GM18867 (cell line): ENCODE results near the gene CHCHD5.
"Not testable (repeated sequence)": the region's sequence is repeated elsewhere in the genome, so short reads cannot be mapped to it uniquely, and the experiment has no call there.

Experiments
- ATAC-seq: cut with Tn5 transposase; IDR thresholded peaks from one replicate; pipeline ENCODE4 v1.9.1; 2021; ENCODE audit warnings: mild to moderate bottlenecking, moderate library complexity; ENCODE audit not compliant: unreplicated experiment

CHCHD5 gene

DNA sequence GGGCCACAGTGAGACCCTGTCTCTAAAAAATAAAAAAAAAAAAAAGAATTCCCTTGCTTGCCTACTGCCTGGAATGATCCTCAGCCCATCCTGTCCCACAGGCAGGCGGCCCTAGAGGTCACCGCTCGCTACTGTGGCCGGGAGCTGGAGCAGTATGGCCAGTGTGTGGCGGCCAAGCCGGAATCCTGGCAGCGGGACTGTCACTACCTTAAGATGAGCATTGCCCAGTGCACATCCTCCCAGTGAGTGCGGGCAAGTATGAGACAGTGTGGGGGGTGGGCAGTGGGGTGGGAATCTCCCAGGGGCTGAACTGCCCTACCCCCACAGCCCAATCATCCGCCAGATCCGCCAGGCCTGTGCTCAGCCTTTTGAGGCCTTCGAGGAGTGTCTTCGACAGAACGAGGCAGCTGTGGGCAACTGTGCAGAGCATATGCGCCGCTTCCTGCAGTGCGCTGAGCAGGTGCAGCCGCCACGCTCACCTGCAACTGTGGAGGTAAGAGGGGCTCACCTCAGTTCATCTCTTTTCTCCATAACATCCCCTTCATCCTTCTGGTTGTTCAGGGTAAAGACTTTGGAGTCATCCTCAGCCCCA lies 1.6 kb downstream of the CHCHD5 start:
- ATAC-seq: no peak

DNA sequence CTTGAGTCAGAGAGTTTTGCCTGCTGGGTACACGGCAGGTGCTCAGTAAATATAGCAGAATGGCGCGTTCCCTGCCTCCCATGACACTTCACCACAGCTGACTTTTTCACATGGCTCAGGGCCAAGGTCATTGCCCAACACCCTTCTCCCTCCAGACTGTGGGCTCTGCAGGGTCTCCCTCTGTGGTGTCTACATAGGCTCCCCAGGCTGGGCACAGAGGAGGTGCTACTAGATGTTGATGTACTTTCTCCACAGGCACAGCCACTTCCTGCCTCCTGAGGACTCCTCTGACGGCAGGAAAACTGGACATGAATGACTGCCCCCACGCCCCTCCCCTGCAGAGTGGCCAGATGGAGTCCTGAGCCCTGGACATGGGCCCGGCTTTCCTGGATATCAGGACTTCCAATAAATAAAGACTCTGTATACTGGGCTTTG lies 4.2 kb downstream of the CHCHD5 start:
- ATAC-seq: no peak

DNA sequence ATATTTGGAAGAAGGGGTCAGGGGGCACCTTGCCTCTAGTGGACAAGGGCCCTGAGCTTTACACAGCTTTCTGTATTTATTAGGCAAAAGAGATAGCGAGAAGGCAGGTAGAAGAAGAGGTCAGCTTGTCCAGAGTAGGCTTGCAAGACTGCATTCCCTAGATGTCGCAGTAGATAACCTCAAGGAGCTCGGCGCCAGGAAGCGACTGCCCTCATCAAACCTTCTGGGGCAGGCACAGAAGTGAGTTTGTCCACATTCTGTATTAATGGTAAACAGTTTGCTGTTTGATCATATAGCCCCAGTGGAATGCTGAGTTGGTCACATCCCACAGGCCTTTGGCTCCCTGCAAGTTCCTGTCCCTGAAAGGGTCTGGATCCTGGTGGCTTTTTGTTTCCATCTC lies 7.0 kb downstream of the CHCHD5 start:
- ATAC-seq: no peak

DNA sequence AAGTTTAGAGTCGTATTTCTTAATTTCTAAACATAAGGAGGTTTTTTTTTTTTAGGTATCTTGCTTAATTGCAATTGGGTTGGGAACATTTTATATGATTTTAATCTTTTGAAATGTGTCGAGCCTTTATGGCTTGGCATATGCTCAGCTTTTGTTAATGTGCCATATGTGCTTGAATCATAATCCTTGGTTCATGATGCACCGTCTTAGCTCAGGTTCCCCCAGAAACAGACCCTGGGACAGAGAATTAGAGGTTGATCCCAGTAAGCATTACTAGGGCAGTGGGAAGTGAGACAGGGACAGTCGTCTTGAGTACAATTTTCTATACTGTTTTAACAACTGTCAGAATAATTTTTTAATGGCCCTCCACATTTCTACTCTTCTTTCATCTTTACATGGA lies 9.3 kb downstream of the CHCHD5 start:
- ATAC-seq: no peak

DNA sequence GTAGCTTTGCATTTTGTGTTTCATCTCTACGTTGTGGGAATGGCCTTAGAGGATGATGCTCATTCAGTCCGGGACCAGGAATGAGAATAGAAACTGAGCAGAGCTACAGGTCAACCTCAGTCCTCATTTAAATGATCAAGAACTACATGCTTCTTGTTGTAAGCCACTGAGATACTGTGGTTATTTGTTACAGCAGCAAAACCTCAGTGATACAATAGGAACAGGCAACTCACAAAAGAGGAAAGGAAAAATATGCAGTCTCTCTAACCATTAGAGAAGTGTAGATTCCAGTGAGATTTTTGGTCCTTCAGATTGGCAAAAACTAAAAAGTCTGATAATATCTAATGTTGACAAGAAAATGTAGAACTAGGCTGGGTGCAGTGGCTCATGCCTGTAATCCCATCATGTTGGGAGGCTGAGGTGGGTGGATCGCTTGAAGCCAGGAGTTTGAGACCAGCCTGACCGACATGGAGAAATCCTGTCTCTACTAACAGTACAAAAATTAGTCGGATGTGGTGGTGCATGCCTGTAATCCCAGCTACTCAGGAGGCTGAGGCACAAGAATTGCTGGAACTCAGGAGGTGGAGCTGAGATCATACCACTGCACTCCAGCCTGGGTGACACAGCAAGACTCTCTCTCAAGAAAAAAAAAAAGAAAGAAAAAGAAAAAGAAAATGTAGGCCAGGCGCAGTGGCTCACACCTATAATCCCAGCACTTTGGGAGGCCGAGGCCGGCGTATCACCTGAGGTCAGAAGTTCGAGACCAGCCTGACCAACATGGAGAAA lies 13.3 kb downstream of the CHCHD5 start:
- ATAC-seq: no peak

DNA sequence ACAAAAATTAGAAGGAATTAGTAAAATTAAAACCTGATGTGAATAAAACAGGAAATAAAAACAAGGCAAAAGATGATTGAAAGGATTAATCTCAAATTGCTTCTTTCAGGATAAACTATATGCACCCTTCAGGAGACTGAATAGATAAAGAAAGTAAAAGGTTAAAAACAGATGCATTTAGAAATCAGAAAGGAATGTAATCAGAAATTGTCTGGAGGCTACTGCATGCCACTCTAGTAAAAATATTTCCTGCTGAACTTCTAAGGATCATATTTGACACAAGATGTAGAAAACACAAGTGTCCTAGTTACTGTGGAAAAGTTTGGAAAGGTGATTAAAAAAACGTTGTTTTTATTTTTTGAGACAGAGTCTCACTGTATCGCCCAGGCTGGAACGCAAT lies 16.2 kb downstream of the CHCHD5 start:
- ATAC-seq: no peak

DNA sequence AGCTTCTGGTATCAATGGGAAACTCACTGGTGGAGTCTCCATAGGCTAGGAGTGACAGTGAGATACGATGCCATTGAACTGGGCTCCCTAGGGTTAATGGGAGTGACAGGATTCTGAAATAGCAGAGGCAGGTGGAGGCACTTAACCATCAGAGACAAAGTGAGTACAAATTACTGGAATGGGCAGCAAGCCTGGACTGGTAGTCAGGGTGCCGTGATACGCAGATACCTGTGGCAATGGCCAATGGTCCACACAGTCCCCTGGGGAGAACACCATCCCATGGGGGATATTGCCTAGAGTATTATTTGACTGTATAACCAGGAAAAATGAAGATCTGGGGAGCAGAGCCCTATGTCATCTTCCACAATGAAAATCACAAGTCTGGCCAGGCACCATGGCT lies 17.3 kb downstream of the CHCHD5 start:
- ATAC-seq: no peak

DNA sequence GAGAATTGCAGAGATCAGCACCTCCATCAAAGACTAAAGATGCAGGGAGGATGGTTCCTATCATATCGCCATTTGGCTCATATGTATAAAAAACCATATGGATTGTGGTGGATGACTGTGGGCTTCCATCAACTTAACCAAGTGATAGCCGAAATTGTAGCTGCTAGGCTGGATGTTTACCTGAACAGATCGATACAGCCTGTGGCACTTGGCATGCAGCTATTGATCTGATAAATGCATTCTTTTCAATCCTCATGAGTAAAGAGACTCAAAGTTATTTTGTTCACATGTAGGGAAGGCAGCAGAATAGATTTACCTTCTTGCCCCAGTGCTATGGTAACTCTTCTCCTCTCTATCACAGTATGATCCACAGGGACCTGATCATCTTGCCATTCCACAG lies 18.5 kb downstream of the CHCHD5 start:
- no peak for ATAC-seq

DNA sequence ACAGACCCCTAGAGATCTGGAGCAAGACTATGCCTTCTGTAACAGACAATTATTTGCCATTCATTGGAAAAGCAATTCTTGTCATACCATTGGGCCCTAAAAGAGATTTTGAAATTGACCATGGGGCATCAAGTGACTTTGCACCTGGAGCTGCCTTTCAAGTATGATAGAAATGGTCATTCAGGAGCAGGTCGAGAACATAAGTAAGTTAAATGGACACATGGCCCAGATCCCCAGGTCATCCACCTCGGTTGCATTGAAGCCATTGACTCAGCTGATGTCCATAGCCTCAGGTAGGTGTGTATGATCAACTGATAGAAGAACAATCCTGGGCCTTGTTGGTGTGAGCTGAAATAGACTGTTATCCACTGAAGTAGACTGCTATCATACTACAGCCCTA lies 19.3 kb downstream of the CHCHD5 start:
- ATAC-seq: no peak

DNA sequence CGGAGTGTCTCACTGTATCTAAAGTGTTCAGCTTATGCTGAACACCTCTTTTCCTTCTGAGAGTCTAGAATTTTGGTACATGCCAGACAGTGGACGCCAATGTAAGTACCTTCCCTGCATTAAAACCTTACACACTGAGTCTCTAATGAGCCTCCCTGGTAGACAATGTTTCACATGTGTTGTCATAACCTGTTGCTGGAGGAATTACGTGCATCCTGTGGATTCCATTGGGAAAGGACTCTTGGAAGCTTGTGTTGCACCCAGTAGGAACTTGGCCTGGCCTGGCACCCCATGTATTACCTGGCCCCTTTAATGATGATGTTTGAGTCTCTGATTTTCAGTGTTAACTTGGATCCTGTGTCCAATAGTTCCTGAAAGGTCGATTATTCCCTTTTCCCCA lies 20.5 kb downstream of the CHCHD5 start:
- no peak for ATAC-seq

DNA sequence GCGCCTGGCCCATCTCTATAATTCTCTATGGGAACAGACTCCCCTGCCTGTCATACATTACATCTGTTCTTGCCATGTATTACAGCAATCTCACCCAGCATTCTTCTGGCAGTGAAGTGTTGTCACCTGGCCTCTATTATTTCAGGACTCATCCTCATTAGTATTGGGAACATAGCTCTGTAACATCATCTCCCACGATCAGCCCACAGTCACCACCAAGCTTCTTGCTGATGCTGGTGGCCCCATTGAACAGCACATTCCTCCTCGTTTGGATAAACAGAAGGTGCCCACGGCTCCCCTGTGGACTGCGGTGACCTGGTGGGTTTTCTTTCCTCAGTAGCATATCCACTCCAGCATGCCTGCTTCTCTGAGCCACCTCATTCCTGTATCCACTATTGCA lies 21.5 kb downstream of the CHCHD5 start:
- ATAC-seq: no peak

DNA sequence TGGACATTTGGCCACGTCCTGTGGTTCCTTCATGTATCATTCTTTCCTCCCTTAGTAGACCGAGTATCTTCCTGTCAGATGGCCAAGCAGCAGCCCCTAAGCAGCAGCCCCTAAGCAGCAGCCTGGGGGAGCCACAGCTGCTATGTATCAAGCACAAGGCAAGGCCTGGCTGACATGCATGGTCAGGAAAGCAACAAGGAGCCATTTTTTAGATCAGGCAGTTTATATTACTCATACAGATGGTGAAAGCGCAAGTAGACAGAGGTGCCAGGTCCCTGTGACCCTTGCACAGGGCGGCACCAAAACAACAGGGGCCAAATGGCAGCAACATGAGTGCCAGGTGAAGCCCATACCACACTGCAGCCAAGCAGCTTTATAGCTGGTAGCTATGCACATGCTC lies 22.1 kb downstream of the CHCHD5 start:
- no peak for ATAC-seq

DNA sequence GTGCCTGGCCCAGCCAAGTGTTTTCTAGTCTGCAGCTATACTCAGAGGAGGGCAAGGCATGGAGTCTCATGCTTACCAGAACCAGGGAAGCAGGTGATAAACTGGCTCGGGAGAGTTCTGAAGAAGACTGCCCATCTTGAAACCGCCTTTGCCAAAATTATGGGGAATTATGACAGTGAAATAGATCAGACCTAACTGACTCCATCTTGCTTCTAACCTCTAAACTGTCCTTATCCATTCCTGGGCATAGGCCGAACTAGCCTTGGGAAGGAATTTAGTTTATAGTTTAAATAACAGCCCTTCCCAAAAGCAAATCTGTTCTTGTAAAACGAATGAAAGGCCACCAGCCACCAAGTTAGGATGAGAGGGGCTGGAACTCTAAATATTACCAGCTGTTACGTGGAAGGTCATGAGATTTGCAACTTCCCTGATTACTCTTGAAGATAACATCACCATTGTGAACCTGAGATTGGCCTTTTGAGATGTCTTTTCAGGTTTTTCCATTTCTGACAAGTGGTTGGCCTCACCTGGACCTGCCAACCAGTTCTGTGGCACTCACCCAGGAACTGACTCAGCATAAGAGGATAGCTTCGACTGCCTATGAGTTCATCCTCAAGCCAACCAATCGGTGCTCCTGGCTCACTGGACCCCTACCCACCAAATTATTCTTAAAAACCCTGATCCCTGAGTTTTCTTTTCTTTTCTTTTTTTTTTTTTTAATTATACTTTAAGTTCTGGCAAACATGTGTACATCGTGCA lies 23.4 kb downstream of the CHCHD5 start:
- no peak for ATAC-seq

DNA sequence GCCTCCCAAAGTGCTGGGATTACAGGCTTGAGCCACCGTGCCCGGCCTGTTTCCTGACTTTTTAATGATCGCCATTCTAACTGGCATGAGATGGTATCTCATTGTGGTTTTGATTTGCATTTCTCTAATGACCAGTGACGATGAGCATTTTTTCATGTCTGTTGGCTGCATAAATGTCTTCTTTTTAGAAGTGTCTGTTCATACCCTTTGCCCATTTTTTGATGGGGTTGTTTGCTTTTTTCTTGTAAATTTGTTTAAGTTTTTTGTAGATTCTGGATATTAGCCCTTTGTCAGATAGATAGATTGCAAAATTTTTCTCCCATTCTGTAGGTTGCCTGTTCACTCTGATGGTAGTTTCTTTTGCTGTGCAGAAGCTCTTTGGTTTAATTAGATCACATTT lies 24.9 kb downstream of the CHCHD5 start:
- ATAC-seq: not testable (repeated sequence)

DNA sequence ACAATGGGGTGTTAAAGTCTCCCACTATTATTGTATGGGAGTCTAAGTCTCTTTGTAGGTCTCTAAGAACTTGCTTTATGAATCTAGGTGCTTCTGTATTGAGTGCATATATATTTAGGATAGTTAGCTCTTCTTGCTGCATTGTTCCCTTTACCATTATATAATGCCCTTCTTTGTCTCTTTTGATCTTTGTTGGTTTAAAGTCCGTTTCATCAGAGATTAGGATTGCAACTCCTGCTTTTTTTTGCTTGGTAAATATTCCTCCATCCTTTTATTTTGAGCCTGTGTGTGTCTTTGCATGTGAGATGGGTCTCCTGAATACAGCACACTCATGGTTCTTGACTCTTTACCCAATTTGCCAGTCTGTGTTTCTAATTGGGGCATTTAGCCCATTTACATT lies 27.9 kb downstream of the CHCHD5 start:
- not testable (repeated sequence) for ATAC-seq

DNA sequence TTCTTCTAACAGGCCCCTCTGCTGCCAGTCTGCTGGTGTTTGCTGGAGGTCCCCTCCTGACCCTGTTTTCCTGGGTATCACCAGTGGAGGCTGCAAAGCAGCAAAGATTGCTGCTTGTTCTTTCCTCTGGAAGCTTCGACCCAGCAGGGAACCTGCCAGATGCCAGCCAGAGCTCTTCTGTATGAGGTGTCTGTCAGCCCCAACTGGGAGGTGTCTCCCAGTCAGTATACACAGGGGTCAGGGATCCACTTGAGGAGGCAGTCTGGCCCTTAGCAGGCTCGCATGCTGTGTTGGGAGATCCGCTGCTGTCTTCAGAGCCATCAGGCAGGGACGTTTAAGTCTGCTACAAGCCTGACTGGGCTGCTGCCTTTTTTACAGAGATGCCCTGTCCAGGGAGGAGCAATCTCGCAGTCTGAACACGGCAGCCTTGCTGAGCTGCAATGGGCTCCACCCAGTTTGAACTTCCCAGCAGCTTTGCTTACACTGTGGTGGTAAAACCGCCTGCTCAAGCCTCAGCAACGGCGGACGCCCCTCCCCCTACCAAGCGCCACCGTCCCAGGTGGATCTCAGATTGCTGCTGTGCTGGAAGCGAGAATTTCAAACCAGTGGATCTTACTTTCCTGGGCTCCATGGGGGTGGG lies 29.9 kb downstream of the CHCHD5 start:
- no peak for ATAC-seq

DNA sequence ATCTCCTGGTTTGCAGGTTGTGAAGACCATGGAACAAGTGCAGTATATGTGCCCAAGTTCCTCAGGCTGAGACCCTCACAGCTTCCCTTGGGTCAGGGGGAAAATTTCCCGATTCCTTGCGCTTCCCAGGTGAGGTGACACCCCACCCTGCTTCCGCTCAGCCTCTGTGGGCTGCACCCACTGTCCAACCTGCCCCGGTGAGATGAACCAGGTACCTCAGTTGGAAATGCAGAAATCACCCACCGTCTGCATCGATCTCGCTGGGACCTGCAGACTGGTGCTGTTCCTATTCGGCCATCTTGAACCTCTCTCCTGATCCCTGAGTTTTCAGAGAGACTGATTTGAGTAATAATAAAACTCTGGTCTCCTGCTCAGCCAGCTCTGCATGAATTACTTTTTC lies 30.6 kb downstream of the CHCHD5 start:
- ATAC-seq: no peak

DNA sequence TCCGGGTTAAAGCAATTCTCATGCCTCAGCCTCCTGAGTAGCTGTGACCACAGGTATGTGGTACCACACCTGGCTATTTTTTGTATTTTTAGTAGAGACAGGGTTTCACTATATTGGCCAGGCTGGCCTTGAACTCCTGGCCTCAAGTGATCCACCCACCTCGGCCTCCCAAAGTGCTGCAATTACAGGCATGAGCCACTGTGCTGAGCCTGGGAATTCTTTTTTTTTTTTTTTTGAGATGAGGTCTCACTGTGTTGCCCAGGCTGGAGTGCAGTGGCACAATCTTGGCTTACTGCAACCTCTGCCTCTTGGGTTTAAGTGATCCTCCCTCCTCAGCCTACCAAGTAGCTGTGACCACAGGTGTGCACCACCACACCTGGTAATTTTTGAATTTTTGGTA lies 31.4 kb downstream of the CHCHD5 start:
- not testable (repeated sequence) for ATAC-seq

DNA sequence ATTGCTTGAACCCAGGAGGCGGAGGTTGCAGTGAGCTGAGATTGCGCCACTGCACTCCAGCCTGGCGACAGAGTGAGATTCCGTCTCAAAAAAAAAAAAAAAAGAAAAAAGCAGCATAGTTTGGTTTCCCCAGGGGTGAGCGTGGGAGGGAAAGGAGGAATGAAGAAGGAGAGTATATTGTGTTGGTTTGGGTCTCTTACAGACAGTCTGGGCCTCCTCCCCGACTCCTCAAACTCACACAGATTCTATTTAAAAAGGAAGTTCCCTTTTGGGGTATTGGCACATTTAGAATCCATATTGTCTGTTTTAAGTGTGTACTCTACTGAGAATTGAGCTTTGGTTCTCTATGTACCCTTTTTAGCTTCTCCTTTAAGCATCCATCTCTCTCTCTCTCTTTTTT lies 34.0 kb downstream of the CHCHD5 start:
- ATAC-seq: no peak

DNA sequence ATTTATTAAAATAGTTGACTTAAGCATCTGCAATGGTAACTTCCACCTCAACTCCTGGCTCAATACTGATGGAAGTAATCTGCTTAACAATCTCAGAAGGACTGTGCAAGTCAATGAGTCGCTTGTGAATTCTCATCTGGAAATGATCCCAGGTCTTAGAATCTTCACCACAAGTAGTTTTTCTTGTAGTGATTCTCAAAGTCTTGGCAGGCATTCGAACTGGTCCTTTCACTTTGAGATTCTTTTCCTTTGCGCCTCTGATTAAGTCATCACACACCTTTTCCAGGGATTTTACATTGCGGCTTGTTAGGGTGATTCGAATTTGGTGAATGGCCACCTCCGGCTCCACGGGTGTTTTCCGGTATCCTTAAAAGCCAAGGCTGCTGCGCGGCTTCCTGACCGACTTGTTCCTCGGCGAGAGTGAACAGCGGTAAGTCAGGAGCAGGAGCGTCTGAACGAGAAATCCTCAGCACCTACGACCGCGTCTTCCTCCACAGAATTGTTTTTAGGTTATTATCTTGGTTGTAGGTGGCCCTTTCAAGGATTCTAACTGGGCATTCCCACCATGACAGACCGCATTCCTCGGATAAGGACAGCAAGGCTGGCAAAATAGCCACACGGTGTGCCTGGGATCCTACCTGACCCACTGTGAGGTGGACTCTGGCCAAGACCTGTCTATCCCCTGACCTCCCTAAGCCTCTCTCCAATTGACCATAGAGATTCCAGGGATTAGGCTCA lies 37.5 kb downstream of the CHCHD5 start:
- ATAC-seq: no peak

DNA sequence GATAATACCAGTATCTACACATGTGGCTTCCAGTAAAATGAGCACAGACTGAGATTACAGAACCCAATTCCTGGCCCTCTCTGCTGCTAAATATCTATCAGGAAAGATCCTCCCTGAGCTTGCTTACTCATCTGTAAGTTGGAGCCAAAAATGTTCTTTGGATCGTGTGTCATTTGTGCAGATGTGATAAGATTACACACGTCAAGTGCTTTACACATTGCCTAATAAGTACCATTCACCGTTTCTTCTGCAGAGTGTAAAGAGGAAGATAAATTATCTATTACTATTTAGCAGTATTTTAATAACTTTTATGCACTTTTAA lies 38.1 kb downstream of the CHCHD5 start:
- no peak for ATAC-seq
